Activated CD4-positive, CD25-positive, alpha-beta regulatory T cell treated with anti-CD3 and anti-CD28 coated beads, Interleukin-2, amount 50 U/mL, for 72 hours (primary cell): ENCODE results near the gene SIRPB2.
A peak's percentile ranks its signal among the peaks of the same experiment; 100 is the strongest.

ENCODE experiments used
- DNase-seq: peaks from one replicate; pipeline ENCODE4 v3.0.0; 2021

The SIRPB2 gene

GRCh38 chr20:1491281-1491840 is at the start of gene SIRPB2:
SIRPB2 (minus strand) TSS chr20:1491420; CDS start chr20:1491359, 61 bp downstream.
- no peak for DNase-seq

GRCh38 chr20:1539816-1540419 is 48.7 kb upstream of the SIRPB2 start:
- DNase-seq = no peak

DNA sequence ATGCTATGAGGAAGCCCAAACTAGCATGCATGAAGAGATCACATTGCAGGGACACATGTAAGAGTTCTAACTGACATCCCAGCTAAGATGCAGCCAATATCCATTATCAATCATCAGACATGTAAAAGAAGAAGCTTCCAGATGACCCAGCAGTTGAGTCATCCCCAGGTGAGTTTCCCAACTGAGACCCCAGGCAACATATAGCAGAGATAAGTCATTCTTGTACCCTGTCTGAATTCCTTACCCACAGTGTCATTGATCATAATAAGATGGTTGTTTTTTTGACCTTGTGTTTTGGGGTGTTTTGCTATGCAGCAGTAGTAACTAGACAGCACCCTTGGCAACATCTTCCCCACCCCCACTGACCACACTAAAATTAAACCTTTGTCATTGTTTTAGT is 47.4 kb upstream of the SIRPB2 start:
- no peak for DNase-seq

DNA sequence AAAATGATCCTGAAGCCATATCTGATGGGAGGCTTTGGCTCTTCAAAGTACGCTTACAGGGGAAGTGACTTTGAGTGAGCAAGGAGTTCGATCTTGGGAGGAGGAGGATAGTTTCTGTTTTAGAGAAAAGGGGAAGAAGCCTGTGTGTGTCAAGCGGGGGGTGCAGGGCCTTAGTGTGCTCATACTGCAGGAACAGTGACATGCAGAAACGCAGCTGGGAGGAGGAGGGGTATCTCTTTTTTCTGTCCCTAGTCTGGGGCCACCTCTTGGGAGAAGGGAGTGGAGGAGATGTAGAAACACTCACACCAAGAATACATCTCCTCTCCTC is 46.5 kb upstream of the SIRPB2 start:
- DNase-seq = no peak

DNA sequence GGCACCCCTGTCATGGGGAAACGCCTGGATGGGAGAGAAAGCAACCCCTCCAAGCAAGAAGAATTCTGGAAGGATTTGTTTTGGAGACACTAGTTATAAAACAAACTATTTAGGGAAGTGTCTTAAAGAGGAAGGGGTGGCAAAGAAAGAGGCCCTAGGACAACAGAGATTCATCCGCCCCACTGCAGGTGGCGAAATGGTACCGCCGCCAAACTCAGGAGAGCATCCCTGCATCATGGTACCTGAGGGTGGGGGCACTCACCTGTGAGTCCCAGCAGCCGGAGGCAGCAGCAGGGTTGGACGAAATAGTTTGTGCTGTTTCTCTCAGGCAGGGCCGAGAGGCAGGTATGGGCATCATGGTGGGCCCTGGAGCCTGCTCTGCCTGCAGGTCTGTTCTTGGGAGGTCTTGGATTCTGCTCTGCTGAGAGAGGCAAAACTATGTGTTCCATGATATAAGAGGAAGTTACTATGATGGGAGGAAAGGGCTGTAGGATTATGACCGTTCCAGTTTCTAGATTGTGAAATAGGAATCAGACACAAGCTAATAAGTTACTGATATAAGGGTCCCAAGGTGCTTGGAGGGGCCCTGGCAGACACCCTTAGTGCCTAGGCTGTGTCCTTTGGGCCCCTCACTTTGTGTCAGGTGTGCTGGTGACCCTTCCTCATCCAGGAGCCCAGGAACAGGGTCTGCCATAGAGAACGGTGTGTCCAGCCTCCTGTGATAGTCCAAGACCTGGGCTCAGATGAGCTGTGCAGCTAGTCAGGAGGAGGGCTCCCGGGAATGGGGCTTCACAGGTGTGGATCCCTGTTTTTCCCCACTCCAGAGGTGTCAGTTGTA is 45.9 kb upstream of the SIRPB2 start:
- DNase-seq = no peak

DNA sequence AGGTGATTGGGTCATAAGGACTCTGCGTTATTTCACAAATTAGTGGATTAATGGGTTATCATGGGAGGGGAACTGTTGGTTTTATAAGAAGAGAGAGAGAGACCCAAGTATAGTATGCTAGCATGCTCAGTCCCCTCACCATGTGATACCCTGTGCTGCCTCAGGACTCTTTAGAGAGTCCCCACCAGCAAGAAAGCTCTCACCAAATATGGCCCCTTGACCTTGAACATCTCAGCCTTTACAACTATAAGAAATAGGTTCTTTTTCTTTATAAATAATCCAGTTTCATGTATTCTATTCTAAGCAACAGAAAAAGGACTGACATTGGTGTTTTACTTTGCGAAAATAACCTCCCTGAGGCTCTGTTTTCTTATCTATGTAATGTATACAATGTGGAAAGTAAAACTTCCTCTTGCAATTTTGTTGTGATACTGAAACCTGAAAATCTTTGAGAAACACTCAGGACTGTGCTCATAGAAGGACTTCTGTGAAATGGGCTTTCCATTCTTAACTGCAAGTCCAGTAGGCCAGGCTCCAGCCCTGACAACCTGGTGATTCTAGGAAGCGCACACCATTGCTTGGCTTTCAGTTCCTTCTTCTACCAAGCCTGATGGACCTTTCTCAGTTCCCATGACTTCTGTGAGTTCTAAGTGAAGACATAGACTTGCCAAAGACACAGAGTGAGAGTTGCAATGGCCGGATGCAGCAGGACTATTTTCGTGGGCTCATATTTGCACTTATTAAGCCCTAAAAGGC is 44.4 kb upstream of the SIRPB2 start:
- DNase-seq = no peak

GRCh38 chr20:1534526-1534925 is 43.3 kb upstream of the SIRPB2 start:
- DNase-seq = no peak

DNA sequence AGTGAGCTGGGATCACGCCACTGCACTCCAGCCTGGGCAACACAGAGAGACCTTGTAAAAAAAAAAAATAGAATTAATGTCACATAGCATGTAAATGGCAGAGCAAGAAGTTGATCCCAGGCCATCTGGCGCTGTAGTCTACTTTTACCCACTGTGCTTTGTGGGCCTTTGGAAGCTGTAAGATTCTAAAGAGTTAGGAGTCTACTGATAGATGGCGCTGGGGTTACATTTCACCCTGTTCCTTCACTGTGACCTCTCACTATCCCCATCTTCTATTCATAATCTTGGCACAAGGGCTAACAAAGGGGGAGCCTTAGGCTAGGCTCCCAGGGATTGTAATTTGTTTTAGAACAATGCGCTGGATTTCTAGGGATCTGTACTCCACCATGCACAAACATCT is 41.8 kb upstream of the SIRPB2 start:
- no peak for DNase-seq

GRCh38 chr20:1528811-1529210 is 37.6 kb upstream of the SIRPB2 start:
- DNase-seq = no peak

DNA sequence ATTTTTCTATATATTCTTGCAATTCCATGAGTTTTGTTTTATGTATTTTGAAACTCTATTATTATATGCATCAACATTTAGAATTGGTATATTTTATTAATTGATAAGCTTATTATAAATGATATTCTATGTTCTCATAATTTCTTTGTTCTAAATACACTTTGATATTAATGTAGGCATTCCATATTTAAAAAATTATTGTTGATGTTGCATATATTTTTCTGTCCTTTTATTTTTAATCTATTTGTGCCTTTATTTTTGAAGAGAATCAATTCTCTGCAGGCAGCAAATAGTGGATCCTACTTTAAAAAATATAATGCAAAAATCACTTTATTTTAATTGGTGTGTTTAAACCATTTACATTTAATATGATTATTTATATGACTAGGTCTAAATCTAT is 36.7 kb upstream of the SIRPB2 start:
- DNase-seq = no peak

DNA sequence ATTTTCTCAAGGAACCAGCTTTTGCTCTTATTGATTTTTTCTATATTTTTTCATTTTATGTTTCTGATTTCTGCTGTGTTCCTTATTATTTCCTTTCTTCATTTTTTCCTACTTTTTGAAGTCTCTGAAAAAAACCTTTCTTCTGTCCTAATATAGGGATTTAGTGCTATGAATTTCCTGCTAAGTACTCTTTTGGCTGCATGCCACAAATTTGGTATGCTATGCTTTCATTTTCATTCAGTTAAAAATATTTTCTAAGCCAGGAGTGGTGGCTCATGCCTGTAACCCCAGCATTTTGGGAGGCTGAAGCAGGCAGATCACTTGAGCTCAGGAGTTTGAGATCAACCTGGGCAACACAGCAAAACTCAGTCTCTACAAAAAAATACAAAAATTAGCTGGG is 35.7 kb upstream of the SIRPB2 start:
- DNase-seq = no peak

- no peak for DNase-seq
These were observed 35.1 kb upstream of the SIRPB2 start for GRCh38 chr20:1526310-1526709.

DNA sequence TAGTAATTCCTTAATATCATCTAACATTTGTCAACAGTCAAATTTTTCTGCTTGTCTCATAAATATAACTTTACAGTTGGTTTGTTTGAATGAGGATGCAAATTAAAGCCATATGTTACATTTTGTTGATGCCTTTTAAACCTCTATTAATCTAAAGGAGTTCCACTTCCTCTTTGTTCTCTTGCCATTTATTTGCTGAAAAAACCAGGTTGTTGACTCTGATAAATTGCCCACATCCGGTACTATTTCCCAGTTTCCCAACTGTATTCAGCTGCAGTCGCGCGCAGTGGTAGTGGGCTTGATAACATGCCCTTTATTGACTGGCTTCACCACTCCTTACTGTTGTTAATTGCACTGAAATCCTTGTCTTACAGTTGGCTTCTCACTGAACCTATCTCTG is 32.8 kb upstream of the SIRPB2 start:
- no peak for DNase-seq

DNA sequence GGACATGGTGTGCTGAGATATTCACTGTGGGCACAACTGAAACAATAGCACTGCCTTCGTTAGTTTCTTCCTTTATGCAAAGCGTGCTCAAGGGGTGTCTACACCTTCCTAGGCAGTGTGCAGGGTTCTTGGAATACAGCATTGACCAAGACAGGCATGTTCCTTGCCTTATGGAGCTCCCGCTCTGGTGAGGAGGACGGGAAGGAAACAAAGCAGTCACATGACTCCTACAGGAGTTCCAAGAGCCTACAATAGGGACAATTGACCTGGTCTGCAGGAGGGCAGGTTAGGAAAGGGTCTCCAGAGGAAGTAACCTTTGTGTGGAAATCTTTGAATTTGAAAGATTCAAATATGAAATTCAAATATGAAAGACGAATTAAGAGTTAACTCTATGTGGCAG is 25.8 kb upstream of the SIRPB2 start:
- no peak for DNase-seq

- DNase-seq = no peak
These were observed 22.6 kb upstream of the SIRPB2 start for GRCh38 chr20:1513801-1514200.

DNA sequence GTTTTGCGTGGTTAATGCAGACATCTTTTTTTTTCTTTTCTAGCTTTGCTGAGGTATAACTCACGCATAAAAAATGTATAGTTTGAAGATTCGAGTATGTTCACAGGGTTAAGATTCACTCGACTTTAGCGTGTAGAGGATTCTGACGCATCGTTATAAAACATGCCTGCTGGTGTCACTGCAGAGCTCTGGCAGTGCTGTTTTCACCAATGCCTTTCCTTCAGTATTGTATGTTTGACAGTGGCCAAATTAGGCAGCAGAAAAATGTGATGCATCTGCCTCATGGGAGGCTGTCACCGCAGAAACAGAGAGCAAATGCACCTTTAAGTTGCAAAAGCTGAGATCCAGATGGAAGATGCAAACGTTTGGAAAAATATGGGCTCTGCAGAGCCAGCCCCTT is 18.0 kb upstream of the SIRPB2 start:
- DNase-seq = no peak

GRCh38 chr20:1508574-1508973 is 17.4 kb upstream of the SIRPB2 start:
- no peak for DNase-seq

DNA sequence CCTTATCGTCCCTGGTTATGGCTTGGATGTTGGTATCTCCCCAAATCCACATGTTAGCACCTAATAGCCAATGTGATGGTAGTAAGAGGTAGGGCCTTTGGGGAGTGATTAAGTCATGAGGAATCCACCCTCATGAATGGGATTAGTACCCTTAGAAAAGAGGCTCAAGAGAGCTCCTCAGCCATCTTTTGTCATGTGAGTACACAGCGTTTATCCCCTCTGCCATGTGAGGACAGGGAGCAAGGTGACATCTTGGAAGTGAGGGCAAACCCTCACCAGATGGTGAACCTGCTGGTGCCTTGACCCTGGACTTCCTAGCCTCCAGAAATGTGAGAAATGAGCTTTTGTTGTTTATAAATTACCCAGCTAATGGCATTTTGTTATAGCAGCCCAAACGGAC is 16.1 kb upstream of the SIRPB2 start:
- no peak for DNase-seq

- DNase-seq = no peak
These were observed 14.7 kb upstream of the SIRPB2 start for GRCh38 chr20:1505871-1506270.

- no peak for DNase-seq
These were observed 14.1 kb upstream of the SIRPB2 start for GRCh38 chr20:1505361-1505760.

DNA sequence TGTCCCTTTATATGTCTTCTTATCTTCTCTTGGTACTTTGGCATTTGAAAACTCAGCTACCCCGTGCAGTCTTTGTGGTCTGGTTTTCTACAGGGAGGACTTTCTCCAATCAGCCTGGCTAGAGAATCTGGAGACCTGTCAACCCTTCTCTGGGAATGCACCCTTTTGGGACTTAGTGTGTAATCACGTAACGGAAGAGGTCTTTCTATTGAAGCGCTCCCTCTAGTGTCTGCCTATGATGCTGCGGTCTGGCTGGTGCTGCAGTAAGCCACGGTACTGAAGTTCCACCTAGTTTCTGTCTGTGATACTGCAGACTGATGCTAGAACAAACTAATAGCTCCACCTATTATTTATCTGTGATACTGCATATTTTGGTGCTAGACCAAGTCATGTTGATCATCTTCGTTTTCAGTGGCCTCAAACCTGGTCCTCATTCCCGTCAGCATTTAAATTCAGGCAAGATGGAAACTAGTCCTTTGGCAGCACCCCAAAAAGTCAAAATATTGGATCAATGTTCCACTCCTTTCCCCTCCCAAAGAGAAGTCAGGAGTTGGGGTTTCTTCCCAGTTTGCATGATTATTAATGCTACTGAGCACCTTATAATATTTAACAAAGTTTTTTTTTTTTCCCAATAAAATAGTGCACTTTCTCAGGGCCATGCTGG is 12.5 kb upstream of the SIRPB2 start:
- peak; percentile 63 for DNase-seq

GRCh38 chr20:1500496-1500895 is 9.3 kb upstream of the SIRPB2 start:
- no peak for DNase-seq
